Naive thymus-derived CD4-positive, alpha-beta T cell (primary cell): ENCODE results near the gene ADAM33. TPM values are rescaled to one million over a fixed set of nuclear protein-coding genes. Genes with fewer than 3 reads are reported as not detected.

Experiments used
- ATAC-seq: fragments of 150-1000 bp; cut with Tn5 transposase; 2 replicates; pipeline ENCODE4 v1.10.0; 2021; ENCODE audit warnings: mild to moderate bottlenecking, moderate library complexity
- CTCF ChIA-PET: fragments of 350-600 bp; sonication (Branson Sonifier 250); formaldehyde crosslinking; loops from one replicate; lab custom pipeline; 2021; ENCODE audit warnings: antibody characterized with exemption; lab: Charles Lee
- POLR2A ChIA-PET: fragments of 350-600 bp; sonication (Branson Sonifier 250); formaldehyde crosslinking; loops from one replicate; lab custom pipeline; 2021; ENCODE audit warnings: antibody characterized with exemption, inconsistent platforms; lab: Charles Lee
- DNase-seq, 9 donors: peaks; one replicate each; pipeline versions ENCODE4 v3.0.0 to v3.0.0-alpha.2; 2020 to 2022; ENCODE audit warnings: mixed read lengths in 1 of 9
- H3K27ac ChIP-seq: one replicate; pipeline ENCODE4 v1.7.0; 2013; ENCODE audit warnings: mild to moderate bottlenecking, low read depth, low read length, moderate library complexity
- H3K27me3 ChIP-seq, 2 donors: one replicate each; pipeline ENCODE4 v1.7.0; 2013; ENCODE audit warnings: low read length in 2 of 2, mild to moderate bottlenecking in 2 of 2, moderate library complexity in 2 of 2; ENCODE audit not compliant: control insufficient read depth in 2 of 2, insufficient read depth in 2 of 2
- H3K36me3 ChIP-seq, 3 experiments: 1 replicate in 2 of 3; 2 replicates in 1 of 3; pipeline ENCODE4 v1.7.0; 2013; ENCODE audit warnings: low read length in 3 of 3, mild to moderate bottlenecking in 3 of 3, moderate library complexity in 1 of 3; ENCODE audit not compliant: insufficient read depth in 3 of 3, control insufficient read depth in 2 of 3
- H3K4me1 ChIP-seq, 2 donors: one replicate each; pipeline ENCODE4 v1.7.0; 2013; ENCODE audit warnings: low read length in 2 of 2, mild to moderate bottlenecking in 2 of 2, moderate library complexity in 1 of 2; ENCODE audit not compliant: control insufficient read depth in 2 of 2, insufficient read depth in 2 of 2
- H3K4me3 ChIP-seq: 2 replicates; pipeline ENCODE4 v1.7.0; 2013; ENCODE audit warnings: mild to moderate bottlenecking, low read length
- H3K9me3 ChIP-seq, 3 experiments: 1 replicate in 2 of 3; 2 replicates in 1 of 3; pipeline ENCODE4 v1.7.0; 2013; ENCODE audit warnings: low read length in 3 of 3; ENCODE audit not compliant: control insufficient read depth in 2 of 3
- H3K27ac Mint-ChIP-seq, 9 donors: one replicate each; pipeline ENCODE4 v1.8.0; 2020 to 2022; ENCODE audit warnings: mixed read lengths in 9 of 9, mild to moderate bottlenecking in 8 of 9, moderate library complexity in 5 of 9, inconsistent platforms in 2 of 9
- H3K27me3 Mint-ChIP-seq, 5 donors: one replicate each; pipeline ENCODE4 v1.8.0; 2021 to 2022; ENCODE audit warnings: mixed read lengths in 5 of 5, mild to moderate bottlenecking in 1 of 5
- H3K36me3 Mint-ChIP-seq, 5 donors: one replicate each; pipeline ENCODE4 v1.8.0; 2020 to 2022; ENCODE audit warnings: mixed read lengths in 5 of 5, mild to moderate bottlenecking in 3 of 5, inconsistent platforms in 1 of 5
- H3K4me1 Mint-ChIP-seq, 7 donors: one replicate each; pipeline ENCODE4 v1.8.0; 2020 to 2022; ENCODE audit warnings: mixed read lengths in 7 of 7, mild to moderate bottlenecking in 3 of 7, inconsistent platforms in 1 of 7
- H3K4me3 Mint-ChIP-seq, 10 donors: one replicate each; pipeline ENCODE4 v1.8.0; 2020 to 2022; ENCODE audit warnings: mild to moderate bottlenecking in 10 of 10, mixed read lengths in 10 of 10, moderate library complexity in 6 of 10, inconsistent platforms in 2 of 10
- H3K9me3 Mint-ChIP-seq, 11 donors: one replicate each; pipeline ENCODE4 v1.8.0; 2020 to 2022; ENCODE audit warnings: mixed read lengths in 11 of 11, mild to moderate bottlenecking in 4 of 11, inconsistent platforms in 1 of 11, moderate library complexity in 1 of 11
- intact Hi-C, 2 donors: fragments of 100-400 bp; cut with micrococcal nuclease; formaldehyde crosslinking; loops; one replicate each; pipeline ENCODE4 v1.15.1; 2023
- polyA plus RNA-seq, 2 donors: library from polyadenylated mRNA; unstranded; fragments of 300-500 nt; fragmentation: Illumina TruSeq; gene quantifications; one replicate each; pipeline ENCODE4 v1.2.3, GENCODE V29; 2021
- total RNA-seq, 6 experiments: library from RNA in 5 of 6; stranded (reverse) in 5 of 6; gene quantifications; 1 replicate in 5 of 6; 2 replicates in 1 of 6; pipeline ENCODE4 v1.2.3 and lab custom pipeline; 2021 to 2026

Gene ADAM33
- total and polyA plus RNA-seq, 7 experiments from 2014 or later: 0.20 TPM; not detected in 6

DNA sequence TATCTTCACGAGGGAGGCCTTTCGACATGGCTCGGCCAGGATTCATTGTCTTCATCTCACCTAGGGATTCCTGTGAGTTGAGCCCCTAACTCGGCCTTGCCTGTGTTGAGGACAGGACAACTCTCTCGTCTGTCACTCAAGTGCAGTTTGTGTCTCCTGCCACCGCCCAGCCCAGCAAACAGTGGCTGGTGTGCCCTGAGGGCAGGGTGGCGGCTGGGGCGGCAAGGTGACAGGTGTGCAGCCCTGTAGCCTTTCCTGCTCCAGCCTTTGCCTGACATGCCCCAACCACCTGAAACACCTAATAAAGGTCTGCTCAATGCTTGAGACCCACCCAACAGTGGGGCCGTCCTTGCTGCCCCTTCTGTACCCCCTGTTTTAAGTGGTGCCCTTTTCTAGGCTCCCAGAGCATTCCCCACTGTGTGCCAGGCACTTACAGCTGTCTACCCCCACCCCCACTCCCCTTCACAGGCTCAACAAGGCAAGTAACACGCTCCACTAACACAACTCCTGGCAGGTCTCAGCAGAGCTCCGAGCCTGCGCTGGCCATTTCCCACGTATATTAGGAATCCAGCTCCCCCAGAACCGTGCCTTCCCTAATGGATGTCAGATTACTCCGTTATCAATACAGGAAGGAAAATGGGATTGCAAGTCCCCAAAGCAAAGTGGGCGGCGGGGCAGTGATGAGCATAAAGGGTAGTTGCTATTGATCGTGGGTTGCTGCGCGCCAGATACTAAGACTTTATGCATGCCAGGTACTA, 36.3 kb downstream of the ADAM33 start:
- Histone ChIP-seq H3K9me3 (no peaks in the 10 kb centered on the region), H3K4me1 (no peaks in the 10 kb centered on the region), H3K27me3 (no peaks in the 10 kb centered on the region), H3K4me3 (no peak overlapping the region), H3K36me3 (peaks cover 0 to 40% (median 0%) of the 10 kb centered on the region in 3 experiments), H3K27ac (no peak overlapping the region)
- ATAC-seq (no peak), DNase-seq (no peak)
- POLR2A ChIA-PET: no interaction called here
- CTCF ChIA-PET: no interaction called here
- H3K27me3 Mint-ChIP-seq: no peaks in the 10 kb centered on the region
- no peak overlapping the region for H3K4me3 Mint-ChIP-seq
- peaks cover 15 to 80% (median 39%) of the 10 kb centered on the region in 5 donors for H3K36me3 Mint-ChIP-seq
- intact Hi-C loops: no loop called here
- H3K4me1 Mint-ChIP-seq: no peaks in the 10 kb centered on the region
- peaks cover 0 to 4% (median 0%) of the 10 kb centered on the region in 11 donors for H3K9me3 Mint-ChIP-seq
- H3K27ac Mint-ChIP-seq: no peak overlapping the region

- Mint-ChIP-seq H3K36me3 (peaks cover 9 to 68% (median 44%) of the 10 kb centered on the region in 5 donors), H3K4me3 (no peak overlapping the region), H3K27me3 (no peaks in the 10 kb centered on the region), H3K9me3 (peaks cover 0 to 7% (median 0%) of the 10 kb centered on the region in 11 donors), H3K4me1 (no peaks in the 10 kb centered on the region), H3K27ac (no peak overlapping the region)
- DNase-seq (no peak), ATAC-seq (no peak)
- H3K36me3 ChIP-seq: peaks cover 0 to 33% (median 0%) of the 10 kb centered on the region in 3 experiments
- no peaks in the 10 kb centered on the region for H3K27me3 ChIP-seq
- H3K9me3 ChIP-seq: no peaks in the 10 kb centered on the region
- POLR2A ChIA-PET: no interaction called here
- no peak overlapping the region for H3K4me3 ChIP-seq
- intact Hi-C loops: no loop called here
- no peaks in the 10 kb centered on the region for H3K4me1 ChIP-seq
- H3K27ac ChIP-seq: no peak overlapping the region
- CTCF ChIA-PET: no interaction called here
These were observed 41.6 kb downstream of the ADAM33 start for GRCh38 chr20:3640259-3640658.

DNA sequence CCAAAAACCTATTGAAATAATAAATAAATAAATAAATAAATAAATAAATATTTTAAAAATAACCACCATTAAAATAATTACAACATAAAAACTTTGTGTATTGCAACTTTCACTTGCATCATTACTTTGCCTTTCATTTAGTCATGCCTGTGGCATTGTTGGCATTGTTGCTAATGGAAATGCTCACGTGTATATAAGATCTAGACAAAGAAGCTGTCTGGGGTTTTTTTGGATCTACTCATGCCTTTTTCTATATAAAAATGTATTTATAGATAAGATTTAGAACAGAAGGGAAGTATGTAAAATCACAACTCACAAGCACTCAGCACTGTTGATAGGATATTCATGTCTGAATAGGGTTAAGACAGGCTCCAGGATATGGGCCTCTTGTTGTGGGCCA, 46.5 kb downstream of the ADAM33 start:
- Mint-ChIP-seq H3K4me1 (peaks cover 0 to 5% (median 0%) of the 10 kb centered on the region in 7 donors), H3K36me3 (peaks cover 4 to 48% (median 28%) of the 10 kb centered on the region in 5 donors), H3K27ac (no peak overlapping the region), H3K27me3 (no peaks in the 10 kb centered on the region), H3K4me3 (no peak overlapping the region), H3K9me3 (peaks cover 0 to 3% (median 0%) of the 10 kb centered on the region in 11 donors)
- peaks cover 0 to 14% (median 0%) of the 10 kb centered on the region in 3 experiments for H3K36me3 ChIP-seq
- CTCF ChIA-PET: no interaction called here
- DNase-seq: no peak
- H3K27me3 ChIP-seq: no peaks in the 10 kb centered on the region
- H3K4me3 ChIP-seq: no peak overlapping the region
- POLR2A ChIA-PET: interaction anchor here (0.6 kb wide), 1 partner anchor 973 kb away, joined by 3 read pairs; no protein-coding TSS in a partner anchor
- ATAC-seq: no peak
- intact Hi-C loops: no loop called here
- H3K27ac ChIP-seq: no peak overlapping the region
- H3K4me1 ChIP-seq: no peaks in the 10 kb centered on the region
- no peaks in the 10 kb centered on the region for H3K9me3 ChIP-seq

DNA sequence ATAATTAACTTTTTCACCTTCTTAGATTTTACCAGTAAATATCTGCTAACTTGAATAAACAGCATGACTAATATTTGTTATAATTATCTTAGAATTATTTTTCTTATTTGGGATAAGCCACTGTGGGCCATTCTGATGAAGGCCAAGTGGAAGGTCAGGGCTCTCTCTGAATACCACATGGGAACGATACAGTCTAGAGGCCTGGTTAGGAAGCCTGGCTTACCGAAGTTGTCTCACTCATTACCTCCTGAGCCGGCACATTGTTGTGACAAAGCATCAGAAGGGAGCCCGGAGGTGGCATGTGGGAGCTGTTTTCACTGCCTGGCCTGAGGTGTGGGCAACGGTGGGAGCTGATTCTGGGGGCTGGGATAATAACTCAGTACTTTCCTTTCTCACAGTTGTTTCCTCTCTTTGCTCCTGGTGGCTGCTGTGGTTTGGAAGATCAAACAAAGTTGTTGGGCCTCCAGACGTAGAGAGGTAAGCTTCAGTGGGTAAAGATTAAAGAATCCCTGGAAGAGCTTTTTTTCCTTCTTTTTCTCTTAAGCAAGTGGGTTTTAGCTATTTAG, 47.8 kb downstream of the ADAM33 start:
- H3K9me3 Mint-ChIP-seq: no peaks in the 10 kb centered on the region
- DNase-seq (no peak), ATAC-seq (no peak)
- ChIA-PET POLR2A (no interaction called here), CTCF (no interaction called here)
- H3K27ac ChIP-seq: no peak overlapping the region
- no peaks in the 10 kb centered on the region for H3K9me3 ChIP-seq
- no peak overlapping the region for H3K4me3 Mint-ChIP-seq
- H3K27me3 Mint-ChIP-seq: no peaks in the 10 kb centered on the region
- intact Hi-C loops: no loop called here
- peaks cover 0 to 47% (median 25%) of the 10 kb centered on the region in 5 donors for H3K36me3 Mint-ChIP-seq
- peaks cover 0 to 6% (median 0%) of the 10 kb centered on the region in 3 experiments for H3K36me3 ChIP-seq
- peaks cover 0 to 5% (median 0%) of the 10 kb centered on the region in 7 donors for H3K4me1 Mint-ChIP-seq
- no peaks in the 10 kb centered on the region for H3K4me1 ChIP-seq
- no peaks in the 10 kb centered on the region for H3K27me3 ChIP-seq
- H3K4me3 ChIP-seq: no peak overlapping the region
- no peak overlapping the region for H3K27ac Mint-ChIP-seq

DNA sequence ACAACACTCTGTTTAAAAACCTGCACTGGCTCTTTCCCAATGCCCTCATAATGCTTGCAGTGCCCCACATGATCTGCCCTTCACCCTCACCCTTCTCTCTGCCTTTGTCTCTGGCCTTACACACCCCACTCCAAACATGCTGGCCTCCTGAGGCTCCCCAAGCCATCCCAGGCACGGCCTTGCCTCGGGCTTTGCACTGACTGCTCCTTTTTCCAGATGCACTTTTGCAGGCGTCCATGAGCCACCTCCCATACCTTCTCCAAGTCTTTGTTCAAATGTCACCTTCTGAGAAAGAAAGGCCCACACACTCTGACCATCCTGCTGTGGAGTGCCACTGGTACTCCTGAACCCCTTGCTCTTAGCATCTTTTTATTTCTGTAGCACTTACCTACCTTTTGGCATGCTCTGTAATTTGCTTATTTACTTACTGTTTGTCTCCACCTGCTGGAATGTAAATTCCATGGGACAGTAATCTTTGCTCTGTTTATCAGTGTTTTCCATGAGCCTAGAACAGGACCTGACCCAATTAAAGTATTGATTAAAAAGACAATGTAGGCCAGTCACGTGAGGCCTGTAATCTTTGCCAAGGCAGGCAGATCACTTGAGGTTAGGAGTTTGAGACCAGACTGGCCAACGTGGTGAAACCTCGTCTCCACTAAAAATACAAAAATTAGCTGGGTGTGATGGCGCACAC, 49.4 kb downstream of the ADAM33 start:
- Histone ChIP-seq H3K27ac (no peak overlapping the region), H3K36me3 (peaks cover 0 to 2% (median 0%) of the 10 kb centered on the region in 3 experiments), H3K4me1 (no peaks in the 10 kb centered on the region), H3K27me3 (no peaks in the 10 kb centered on the region), H3K9me3 (no peaks in the 10 kb centered on the region), H3K4me3 (no peak overlapping the region)
- Mint-ChIP-seq H3K9me3 (no peaks in the 10 kb centered on the region), H3K27me3 (no peaks in the 10 kb centered on the region), H3K4me1 (peaks cover 0 to 5% (median 0%) of the 10 kb centered on the region in 7 donors), H3K27ac (peak overlapping the region in 1 of 9 donors; percentile 64), H3K4me3 (no peak overlapping the region), H3K36me3 (peaks cover 0 to 41% (median 20%) of the 10 kb centered on the region in 5 donors)
- CTCF ChIA-PET: no interaction called here
- no peak for ATAC-seq
- POLR2A ChIA-PET: no interaction called here
- DNase-seq: no peak
- intact Hi-C loops: no loop called here

GRCh38 chr20:3631534-3631933, 50.3 kb downstream of the ADAM33 start:
- ChIA-PET CTCF (no interaction called here), POLR2A (no interaction called here)
- peaks cover 0 to 47% (median 25%) of the 10 kb centered on the region in 5 donors for H3K36me3 Mint-ChIP-seq
- Histone ChIP-seq H3K4me1 (no peaks in the 10 kb centered on the region), H3K9me3 (no peaks in the 10 kb centered on the region), H3K27me3 (no peaks in the 10 kb centered on the region), H3K4me3 (no peak overlapping the region), H3K36me3 (peaks cover 0 to 6% (median 0%) of the 10 kb centered on the region in 3 experiments), H3K27ac (no peak overlapping the region)
- H3K9me3 Mint-ChIP-seq: no peaks in the 10 kb centered on the region
- no peaks in the 10 kb centered on the region for H3K27me3 Mint-ChIP-seq
- H3K4me3 Mint-ChIP-seq: no peak overlapping the region
- intact Hi-C loops: no loop called here
- DNase-seq (no peak), ATAC-seq (no peak)
- peaks cover 0 to 5% (median 0%) of the 10 kb centered on the region in 7 donors for H3K4me1 Mint-ChIP-seq
- H3K27ac Mint-ChIP-seq: no peak overlapping the region
